Activated naive CD4-positive, alpha-beta T cell (primary cell): ENCODE data around the gene DENR.

ENCODE experiments used
- DNase-seq, 4 experiments: peaks; one replicate each; lab custom pipeline; 2025; lab: John Stamatoyannopoulos, UW

Gene DENR

DNA sequence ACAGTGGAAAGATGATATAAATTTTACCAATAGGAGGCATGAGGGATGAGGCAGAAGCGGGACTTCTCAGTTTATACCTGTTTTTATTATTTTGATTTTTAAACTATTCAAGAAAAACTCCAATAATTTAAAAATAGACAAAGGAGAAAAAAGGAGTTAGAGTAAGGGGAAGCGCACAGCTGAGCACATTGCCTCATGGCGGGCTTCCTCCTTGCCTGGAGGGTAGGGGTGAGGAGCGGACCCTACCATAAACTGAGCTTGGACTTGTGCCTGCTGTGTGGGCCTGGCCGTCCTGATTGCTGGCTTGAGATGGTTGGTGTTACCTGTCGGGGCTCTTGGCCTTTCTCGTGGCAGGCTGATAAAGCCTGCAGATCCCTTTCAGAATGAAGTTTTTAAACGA, 67.5 kb downstream of the DENR start:
- no peak for DNase-seq
